ENCODE measurements around the gene SCAMP5. TPM values are rescaled to one million over a fixed set of nuclear protein-coding genes. Genes with fewer than 3 reads are reported as not detected.

Gene SCAMP5
- total RNA-seq, 1 experiment from 2014 or later, result 11.8 TPM

- H3K27me3 Mint-ChIP-seq (ENCODE audit: insufficient read depth, unreplicated experiment), result no peaks in the 10 kb centered on the region
- H3K27ac Mint-ChIP-seq (ENCODE audit: unreplicated experiment), result no peak overlapping the region
- no peak for TF ChIP-seq CTCF (IDR thresholded peaks at IDR 0.05; ENCODE audit: insufficient read depth in 1 of 2, low read depth in 1 of 2, low read length in 1 of 2, severe bottlenecking in 1 of 2, unreplicated experiment in 1 of 2)
- DNase-seq, result no peak
- H3K27me3 ChIP-seq (replicated peaks; ENCODE audit: control insufficient read depth, insufficient read depth, low read length), result no peaks in the 10 kb centered on the region
- H3K4me1 ChIP-seq, result no peaks in the 10 kb centered on the region; the same call in 1 of the 2 replicates
- H3K36me3 Mint-ChIP-seq (ENCODE audit: insufficient read depth, unreplicated experiment), result no peaks in the 10 kb centered on the region
- no TSS peak for BruUV-seq (replicated peaks)
- H3K4me3 Mint-ChIP-seq (ENCODE audit: unreplicated experiment), result no peak overlapping the region
- ChIA-PET CTCF (no interaction called here), POLR2A (no interaction called here)
- H3K9me3 Mint-ChIP-seq (ENCODE audit: unreplicated experiment), result no peaks in the 10 kb centered on the region
- H3K36me3 ChIP-seq (ENCODE audit: control insufficient read depth, insufficient read depth, low read length), result no peaks in the 10 kb centered on the region
- intact Hi-C loops (cut with micrococcal nuclease; ENCODE audit: unreplicated experiment), result no loop called here
- H3K4me1 Mint-ChIP-seq (ENCODE audit: low read depth, unreplicated experiment), result no peaks in the 10 kb centered on the region
- H3K9me3 ChIP-seq, result no peaks in the 10 kb centered on the region
- no peak overlapping the region for H3K4me3 ChIP-seq (ENCODE audit: low read depth, low read length)
Observed at GRCh38 chr15:74963213-74963612, 32.1 kb upstream of the SCAMP5 start.

GRCh38 chr15:74964794-74965193 is 30.6 kb upstream of the SCAMP5 start:
- Histone ChIP-seq H3K27me3 (replicated peaks; ENCODE audit: control insufficient read depth, insufficient read depth, low read length) (no peaks in the 10 kb centered on the region), H3K4me3 (ENCODE audit: low read depth, low read length) (no peak overlapping the region), H3K9me3 (no peaks in the 10 kb centered on the region), H3K36me3 (ENCODE audit: control insufficient read depth, insufficient read depth, low read length) (no peaks in the 10 kb centered on the region), H3K4me1 (no peaks in the 10 kb centered on the region)
- Mint-ChIP-seq H3K27ac (ENCODE audit: unreplicated experiment) (no peak overlapping the region), H3K9me3 (ENCODE audit: unreplicated experiment) (no peaks in the 10 kb centered on the region), H3K36me3 (ENCODE audit: insufficient read depth, unreplicated experiment) (no peaks in the 10 kb centered on the region), H3K4me3 (ENCODE audit: unreplicated experiment) (no peak overlapping the region), H3K4me1 (ENCODE audit: low read depth, unreplicated experiment) (no peaks in the 10 kb centered on the region), H3K27me3 (ENCODE audit: insufficient read depth, unreplicated experiment) (no peaks in the 10 kb centered on the region)
- TF ChIP-seq CTCF (IDR thresholded peaks at IDR 0.05; ENCODE audit: insufficient read depth in 1 of 2, low read depth in 1 of 2, low read length in 1 of 2, severe bottlenecking in 1 of 2, unreplicated experiment in 1 of 2), result no peak
- POLR2A ChIA-PET, result interaction anchor here (0.7 kb wide), 1 partner anchor 31 kb away, joined by 3 read pairs; the partner anchor contains the start of gene SCAMP5
- BruUV-seq (replicated peaks), result no TSS peak
- CTCF ChIA-PET, result no interaction called here
- DNase-seq, result no peak
- intact Hi-C loops (cut with micrococcal nuclease; ENCODE audit: unreplicated experiment), result no loop called here

- no peaks in the 10 kb centered on the region for H3K4me1 Mint-ChIP-seq (ENCODE audit: low read depth, unreplicated experiment)
- DNase-seq, result no peak
- intact Hi-C loops (cut with micrococcal nuclease; ENCODE audit: unreplicated experiment), result no loop called here
- Histone ChIP-seq H3K4me3 (ENCODE audit: low read depth, low read length) (no peak overlapping the region), H3K9me3 (no peaks in the 10 kb centered on the region), H3K36me3 (ENCODE audit: control insufficient read depth, insufficient read depth, low read length) (no peaks in the 10 kb centered on the region), H3K4me1 (no peaks in the 10 kb centered on the region), H3K27me3 (replicated peaks; ENCODE audit: control insufficient read depth, insufficient read depth, low read length) (no peaks in the 10 kb centered on the region)
- H3K9me3 Mint-ChIP-seq (ENCODE audit: unreplicated experiment), result no peaks in the 10 kb centered on the region
- no TSS peak for BruUV-seq (replicated peaks)
- ChIA-PET POLR2A (no interaction called here), CTCF (interaction anchor here (0.6 to 0.7 kb wide), 2 partner anchors 123 to 338 kb away, joined by 3 to 5 read pairs; no protein-coding TSS in a partner anchor)
- H3K27me3 Mint-ChIP-seq (ENCODE audit: insufficient read depth, unreplicated experiment), result peaks cover under 1% of the 10 kb centered on the region
- H3K36me3 Mint-ChIP-seq (ENCODE audit: insufficient read depth, unreplicated experiment), result no peaks in the 10 kb centered on the region
- no peak for TF ChIP-seq CTCF (IDR thresholded peaks at IDR 0.05; ENCODE audit: insufficient read depth in 1 of 2, low read depth in 1 of 2, low read length in 1 of 2, severe bottlenecking in 1 of 2, unreplicated experiment in 1 of 2)
- H3K27ac Mint-ChIP-seq (ENCODE audit: unreplicated experiment), result no peak overlapping the region
- H3K4me3 Mint-ChIP-seq (ENCODE audit: unreplicated experiment), result no peak overlapping the region
Observed at GRCh38 chr15:74967670-74968069, 27.7 kb upstream of the SCAMP5 start.
